Left lung (tissue), 14 donors: ENCODE data around the gene HTN1. TPM values are rescaled to one million over a fixed set of nuclear protein-coding genes. Genes with fewer than 3 reads are reported as not detected.
"Not testable (repeated sequence)": the region's sequence is repeated elsewhere in the genome, so short reads cannot be mapped to it uniquely, and the experiment has no call there.

Experiments used
- ATAC-seq: fragments of 200-7000 bp; cut with Tn5 transposase; one replicate; pipeline ENCODE4 v1.9.1; 2020; ENCODE audit warnings: moderate library complexity
- DNase-seq, 4 donors: peaks; one replicate each; pipeline ENCODE4 v3.0.0-alpha.2; 2013 to 2020
- H3K27ac ChIP-seq, 2 donors: fragments of 200-600 bp; sonication (generic) in 1 of 2; one replicate each; pipeline versions ENCODE4 v1.5.0 to v1.8.0; 2020 to 2021
- H3K27me3 ChIP-seq, 2 donors: fragments of 200-600 bp; sonication (generic) in 1 of 2; one replicate each; pipeline versions ENCODE4 v1.5.0 to v1.8.0; 2020 to 2021
- H3K36me3 ChIP-seq, 2 donors: fragments of 200-600 bp; sonication (generic) in 1 of 2; one replicate each; pipeline versions ENCODE4 v1.5.0 to v1.8.0; 2020 to 2021
- H3K4me1 ChIP-seq, 2 donors: fragments of 200-600 bp; one replicate each; pipeline ENCODE4 v1.8.0; 2021
- H3K4me3 ChIP-seq, 2 donors: fragments of 200-600 bp; sonication (generic) in 1 of 2; one replicate each; pipeline versions ENCODE4 v1.5.0 to v1.8.0; 2020 to 2021; ENCODE audit warnings: mild to moderate bottlenecking in 1 of 2
- H3K9me3 ChIP-seq, 2 donors: fragments of 200-600 bp; sonication (generic) in 1 of 2; one replicate each; pipeline versions ENCODE4 v1.5.0 to v1.8.0; 2020 to 2021
- intact Hi-C, 2 donors: fragments of 100-400 bp; cut with DNase I; formaldehyde crosslinking; loops; one replicate each; pipeline versions ENCODE4 v1.11.2 to v1.14.2; 2022
- long read RNA-seq, 12 donors: library from polyadenylated mRNA in 2 of 12; unstranded in 2 of 12; transcript quantifications; one replicate each; pipeline ENCODE4 v2.0.0 and lab custom pipeline, GENCODE V29; 2019 to 2026
- polyA plus RNA-seq, 6 donors: library from polyadenylated mRNA; unstranded; fragments of 120-200 nt; gene quantifications; one replicate each; pipeline ENCODE4 v1.2.1, GENCODE V29; 2013; ENCODE audit not compliant: insufficient read length in 6 of 6
- total RNA-seq, 2 donors: library from RNA; stranded (reverse); fragmentation: NEBNext Ultra II Directional; extraction: Animal tissue kit (Norgen Biotek cat#: 25700); gene quantifications; one replicate each; pipeline ENCODE4 v1.2.1, GENCODE V29; 2021
- TF ChIP-seq, protein P1 (sequence below), 2 donors: fragments of 200-600 bp; sonication (generic) in 1 of 2; IDR thresholded peaks; one replicate each; pipeline versions ENCODE4 v1.5.0 to v1.8.0; 2021; ENCODE audit warnings: antibody characterized with exemption in 2 of 2
- donor health status: DM: no; HTN: yes; CAD: no.
- donor health status: DM: no; HTN: no; CAD: no.

The HTN1 gene
- total RNA-seq (not detected), polyA plus RNA-seq (under 1 TPM in 3 of 6 donors, not detected in 3; 0.05 to 0.06 (median 0.06) TPM)
- long read RNA-seq, donor 1 = 0 reads
- long read RNA-seq, donor 2 = 0 reads
- long read RNA-seq, donor 3 = 0 reads
- long read RNA-seq, donor 4 = 0 reads
- long read RNA-seq, donor 5 = 0 reads
- long read RNA-seq, donor 6 = 0 reads
- long read RNA-seq, donor 7 = 0 reads
- long read RNA-seq, donor 8 = 0 reads
- long read RNA-seq, donor 9 = 0 reads
- long read RNA-seq, donor 10 = 0 reads
- long read RNA-seq, donor 11 = 0 reads
- long read RNA-seq, donor 12 = 0 reads

DNA sequence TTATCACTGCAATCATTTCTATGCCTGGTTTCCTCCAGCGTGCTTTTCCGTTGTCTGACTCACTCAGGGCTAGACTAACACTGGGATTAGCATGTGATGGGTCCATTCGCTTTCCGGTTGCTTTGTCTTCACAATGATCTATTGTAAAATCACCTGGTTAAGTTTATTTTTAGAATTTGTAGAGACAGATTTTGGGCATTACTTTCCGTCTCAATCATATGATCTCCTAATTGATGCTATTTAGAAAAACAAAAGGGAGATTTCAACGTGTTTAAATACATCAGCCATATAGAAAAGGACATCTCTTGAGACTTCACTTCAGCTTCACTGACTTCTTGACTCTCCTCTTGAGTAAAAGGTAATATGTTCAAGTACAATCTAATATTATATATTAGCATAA, at the start of gene HTN1:
TSS of gene HTN1 (plus strand) at position 301 of the 400 bp plus-strand sequence. CDS start 2,639 bp downstream, outside the sequence.
- H3K4me1 ChIP-seq, H3K36me3 ChIP-seq, H3K27ac ChIP-seq, ATAC-seq, H3K4me3 ChIP-seq, DNase-seq, intact Hi-C loops, H3K27me3 ChIP-seq, H3K9me3 ChIP-seq: not testable (repeated sequence)

DNA sequence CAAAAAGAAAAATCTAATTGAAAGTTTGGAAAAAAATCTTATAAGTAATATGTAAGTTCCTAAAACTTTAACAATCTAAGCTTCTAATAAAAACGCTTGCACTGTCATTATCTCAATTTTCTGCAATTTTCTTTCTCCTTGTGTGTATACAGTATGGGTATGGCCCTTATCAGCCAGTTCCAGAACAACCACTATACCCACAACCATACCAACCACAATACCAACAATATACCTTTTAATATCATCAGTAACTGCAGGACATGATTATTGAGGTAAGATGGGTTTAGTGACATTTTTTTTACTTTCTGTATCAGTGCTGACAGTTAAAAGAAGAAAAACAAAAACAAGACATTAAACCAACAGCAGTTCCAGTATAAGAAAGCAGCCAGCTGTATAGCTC, 49.5 kb upstream of the HTN1 start:
- Histone ChIP-seq H3K27ac (no peak overlapping the region), H3K9me3 (no peaks in the 10 kb centered on the region), H3K36me3 (no peaks in the 10 kb centered on the region), H3K4me3 (no peak overlapping the region), H3K27me3 (no peaks in the 10 kb centered on the region), H3K4me1 (no peaks in the 10 kb centered on the region)
- intact Hi-C loops = no loop called here
- TF ChIP-seq, protein P1, sequence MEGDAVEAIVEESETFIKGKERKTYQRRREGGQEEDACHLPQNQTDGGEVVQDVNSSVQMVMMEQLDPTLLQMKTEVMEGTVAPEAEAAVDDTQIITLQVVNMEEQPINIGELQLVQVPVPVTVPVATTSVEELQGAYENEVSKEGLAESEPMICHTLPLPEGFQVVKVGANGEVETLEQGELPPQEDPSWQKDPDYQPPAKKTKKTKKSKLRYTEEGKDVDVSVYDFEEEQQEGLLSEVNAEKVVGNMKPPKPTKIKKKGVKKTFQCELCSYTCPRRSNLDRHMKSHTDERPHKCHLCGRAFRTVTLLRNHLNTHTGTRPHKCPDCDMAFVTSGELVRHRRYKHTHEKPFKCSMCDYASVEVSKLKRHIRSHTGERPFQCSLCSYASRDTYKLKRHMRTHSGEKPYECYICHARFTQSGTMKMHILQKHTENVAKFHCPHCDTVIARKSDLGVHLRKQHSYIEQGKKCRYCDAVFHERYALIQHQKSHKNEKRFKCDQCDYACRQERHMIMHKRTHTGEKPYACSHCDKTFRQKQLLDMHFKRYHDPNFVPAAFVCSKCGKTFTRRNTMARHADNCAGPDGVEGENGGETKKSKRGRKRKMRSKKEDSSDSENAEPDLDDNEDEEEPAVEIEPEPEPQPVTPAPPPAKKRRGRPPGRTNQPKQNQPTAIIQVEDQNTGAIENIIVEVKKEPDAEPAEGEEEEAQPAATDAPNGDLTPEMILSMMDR (IDR thresholded peaks at IDR 0.05) = no peak
- ATAC-seq = no peak
- no peak for DNase-seq

DNA sequence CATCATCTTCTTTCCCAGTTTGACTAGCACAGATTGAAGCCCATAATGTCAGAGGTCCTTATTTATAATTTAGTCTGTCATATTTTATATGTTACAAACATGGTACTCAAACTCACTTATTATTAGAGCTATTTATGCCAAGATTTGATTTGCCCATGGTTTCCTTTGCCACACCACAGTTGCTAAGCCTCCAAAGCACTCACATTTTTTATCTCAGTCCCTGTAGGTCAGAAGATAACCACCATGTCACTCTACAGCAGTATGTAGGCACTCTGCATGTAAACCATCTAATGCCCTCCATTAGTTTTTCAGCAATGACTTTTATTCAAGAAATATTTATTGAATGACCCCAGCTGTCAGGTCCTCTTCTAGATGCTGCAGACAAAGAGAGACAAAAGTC, 47.7 kb upstream of the HTN1 start:
- intact Hi-C loops = no loop called here

DNA sequence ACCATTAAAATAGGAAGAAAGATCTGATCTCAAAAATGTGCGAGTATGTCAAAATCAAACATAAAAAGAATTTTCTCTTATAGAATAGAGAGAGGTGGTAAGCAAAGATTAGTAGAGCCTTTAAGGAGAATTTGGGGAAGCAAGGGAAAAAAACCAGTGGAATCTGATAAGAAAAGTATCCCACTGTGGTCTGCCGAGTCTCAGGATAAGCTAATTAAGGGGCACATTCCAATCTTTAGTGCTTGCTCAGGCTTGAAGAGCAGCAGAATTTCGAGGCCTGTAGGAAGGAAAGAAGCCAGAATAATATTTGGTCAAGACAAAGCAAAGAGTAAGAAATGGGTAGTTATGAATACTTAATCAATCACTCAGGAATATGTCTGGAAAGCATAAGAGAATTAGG, 41.5 kb upstream of the HTN1 start:
- ATAC-seq (no peak), DNase-seq (no peak)
- H3K27me3 ChIP-seq = no peaks in the 10 kb centered on the region
- peaks cover 0 to 3% of the 10 kb centered on the region in 2 donors for H3K9me3 ChIP-seq
- TF ChIP-seq, protein P1 (IDR thresholded peaks at IDR 0.05) = no peak
- no peak overlapping the region for H3K27ac ChIP-seq
- no peaks in the 10 kb centered on the region for H3K4me1 ChIP-seq
- intact Hi-C loops = no loop called here
- H3K4me3 ChIP-seq = no peak overlapping the region
- no peaks in the 10 kb centered on the region for H3K36me3 ChIP-seq

More for the DNA sequence above, 47.7 kb upstream of the HTN1 start:
- no peaks in the 10 kb centered on the region for H3K4me1 ChIP-seq
- no peak overlapping the region for H3K4me3 ChIP-seq
- ATAC-seq = no peak
- no peak for DNase-seq
- H3K36me3 ChIP-seq = no peaks in the 10 kb centered on the region
- no peaks in the 10 kb centered on the region for H3K27me3 ChIP-seq
- TF ChIP-seq, protein P1 (IDR thresholded peaks at IDR 0.05) = no peak
- no peaks in the 10 kb centered on the region for H3K9me3 ChIP-seq
- H3K27ac ChIP-seq = no peak overlapping the region

DNA sequence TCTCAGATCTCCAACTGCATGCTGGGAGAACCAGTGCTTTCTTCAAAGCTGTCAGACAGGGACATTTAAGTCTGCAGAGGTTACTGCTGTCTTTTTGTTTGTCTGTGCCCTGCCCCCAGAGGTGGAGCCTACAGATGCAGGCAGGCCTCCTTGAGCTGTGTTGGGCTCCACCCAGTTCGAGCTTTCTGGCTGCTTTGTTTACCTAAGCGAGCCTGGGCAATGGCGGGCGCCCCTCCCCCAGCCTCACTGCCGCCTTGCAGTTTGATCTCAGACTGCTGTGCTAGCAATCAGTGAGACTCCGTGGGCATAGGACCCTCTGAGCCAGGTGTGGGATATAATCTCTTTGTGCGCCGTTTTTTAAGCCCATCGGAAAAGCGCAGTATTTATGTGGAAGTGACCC, 31.2 kb upstream of the HTN1 start:
- DNase-seq, H3K27me3 ChIP-seq, H3K27ac ChIP-seq, ATAC-seq, H3K36me3 ChIP-seq, H3K9me3 ChIP-seq, H3K4me3 ChIP-seq, intact Hi-C loops, H3K4me1 ChIP-seq: not testable (repeated sequence)

DNA sequence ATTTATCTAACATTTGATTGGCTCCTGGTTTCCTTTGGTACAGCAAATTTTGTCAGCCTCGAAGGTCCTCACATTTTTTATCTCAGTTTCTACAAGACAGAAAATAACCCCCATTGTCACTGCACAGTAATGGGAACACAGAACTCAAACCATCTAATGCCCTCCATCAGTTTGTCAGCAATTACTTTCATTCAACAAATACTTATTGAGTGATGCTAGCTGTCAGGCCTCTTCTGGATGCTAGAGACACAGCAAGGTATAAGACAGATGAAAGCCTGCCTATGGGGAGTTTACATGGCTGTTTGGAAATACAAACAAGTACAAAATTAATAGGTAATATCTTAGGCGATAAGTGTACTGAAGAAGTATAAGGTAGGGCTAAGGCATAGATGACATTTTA, 27.0 kb upstream of the HTN1 start:
- no peaks in the 10 kb centered on the region for H3K36me3 ChIP-seq
- no peak overlapping the region for H3K4me3 ChIP-seq
- no peak for DNase-seq
- ATAC-seq = no peak
- H3K4me1 ChIP-seq = no peaks in the 10 kb centered on the region
- TF ChIP-seq, protein P1 (IDR thresholded peaks at IDR 0.05) = no peak
- no peak overlapping the region for H3K27ac ChIP-seq
- intact Hi-C loops = no loop called here
- no peaks in the 10 kb centered on the region for H3K9me3 ChIP-seq
- no peaks in the 10 kb centered on the region for H3K27me3 ChIP-seq
